Neuron (in vitro differentiated cells): ENCODE results near the gene TANC1.

Experiments used
- H2AFZ ChIP-seq: one replicate; pipeline ENCODE4 v1.6.1; 2013; ENCODE audit warnings: low read depth, mild to moderate bottlenecking, inconsistent platforms, low read length, moderate library complexity
- H3K27me3 ChIP-seq: one replicate; pipeline ENCODE4 v1.6.1; 2013; ENCODE audit warnings: low read length; ENCODE audit not compliant: insufficient read depth
- H3K36me3 ChIP-seq: one replicate; pipeline ENCODE4 v1.6.1; 2013; ENCODE audit warnings: low read length; ENCODE audit not compliant: insufficient read depth
- H3K4me1 ChIP-seq: one replicate; pipeline ENCODE4 v1.6.1; 2013; ENCODE audit warnings: low read length; ENCODE audit not compliant: insufficient read depth
- H3K4me3 ChIP-seq: 2 replicates; pipeline ENCODE4 v1.5.1; 2013; ENCODE audit warnings: mild to moderate bottlenecking, low read length, moderate library complexity
- H3K9me3 ChIP-seq: one replicate; pipeline ENCODE4 v1.6.1; 2013; ENCODE audit warnings: low read length

TANC1 gene

DNA sequence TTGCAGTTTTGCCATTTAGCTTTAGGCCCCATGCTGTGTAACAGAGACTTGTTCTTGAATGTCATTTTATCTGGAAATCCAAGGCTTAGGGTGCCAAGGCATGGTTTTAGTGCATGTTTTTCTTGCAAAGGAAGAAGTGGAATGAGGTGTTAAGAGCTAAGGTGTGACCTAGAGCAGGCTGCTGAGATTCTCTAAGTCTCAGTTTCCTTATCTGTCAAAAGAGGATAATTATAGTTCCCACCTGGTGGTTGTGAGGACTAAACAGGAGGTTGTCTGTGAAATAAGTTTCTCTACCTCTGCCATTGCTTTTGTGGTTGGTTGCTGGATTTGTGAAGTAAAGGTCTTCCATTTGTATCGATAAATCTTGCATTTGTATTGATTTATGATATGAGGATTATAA is 82.0 kb downstream of the TANC1 start:
- Histone ChIP-seq H2AFZ (no peak overlapping the region), H3K36me3 (no peaks in the 10 kb centered on the region), H3K9me3 (no peaks in the 10 kb centered on the region), H3K27me3 (no peaks in the 10 kb centered on the region), H3K4me3 (no peak overlapping the region), H3K4me1 (no peaks in the 10 kb centered on the region)

DNA sequence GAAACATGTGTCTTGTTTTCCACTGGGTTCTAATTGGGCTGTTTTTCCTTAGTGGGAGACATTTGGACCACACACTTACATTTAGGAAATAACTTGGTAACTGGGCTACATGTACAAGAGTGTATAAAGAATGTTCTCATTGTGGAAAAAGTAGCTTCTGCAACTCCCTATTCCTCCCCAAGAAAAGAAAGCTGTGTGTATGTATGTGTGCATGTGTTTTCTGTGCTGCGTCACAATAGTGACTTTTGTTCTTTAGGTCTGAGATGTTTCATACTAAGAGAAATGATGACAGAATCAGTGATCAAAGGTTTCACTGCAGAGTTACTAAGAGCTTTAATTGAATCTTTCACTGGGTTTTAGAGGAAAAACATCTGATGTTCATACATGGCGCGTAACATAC is 82.7 kb downstream of the TANC1 start:
- Histone ChIP-seq H3K9me3 (no peaks in the 10 kb centered on the region), H3K4me3 (no peak overlapping the region), H2AFZ (no peak overlapping the region), H3K4me1 (no peaks in the 10 kb centered on the region), H3K27me3 (no peaks in the 10 kb centered on the region), H3K36me3 (no peaks in the 10 kb centered on the region)

DNA sequence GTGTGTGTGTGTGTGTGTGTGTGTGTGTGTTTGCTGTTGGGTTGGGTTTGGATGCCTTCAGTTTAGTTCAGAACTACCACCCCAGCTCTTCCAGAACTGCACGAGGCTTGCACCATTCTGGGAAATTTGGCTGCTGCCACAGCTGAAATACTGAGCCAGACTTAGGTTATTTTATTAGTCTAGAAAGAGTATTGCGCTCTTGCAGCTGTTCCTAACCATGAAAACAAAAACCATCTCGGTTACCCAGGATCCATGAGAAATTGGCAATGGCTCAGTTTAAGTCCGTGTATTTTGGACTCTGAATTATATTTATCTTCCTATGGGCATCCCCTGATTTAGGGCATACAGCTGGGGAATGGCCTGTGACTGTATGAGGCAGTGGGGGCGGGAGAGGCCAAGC is 83.2 kb downstream of the TANC1 start:
- no peak overlapping the region for H3K4me3 ChIP-seq
- no peaks in the 10 kb centered on the region for H3K9me3 ChIP-seq
- no peak overlapping the region for H2AFZ ChIP-seq
- no peaks in the 10 kb centered on the region for H3K4me1 ChIP-seq
- H3K27me3 ChIP-seq: no peaks in the 10 kb centered on the region
- H3K36me3 ChIP-seq: no peaks in the 10 kb centered on the region

DNA sequence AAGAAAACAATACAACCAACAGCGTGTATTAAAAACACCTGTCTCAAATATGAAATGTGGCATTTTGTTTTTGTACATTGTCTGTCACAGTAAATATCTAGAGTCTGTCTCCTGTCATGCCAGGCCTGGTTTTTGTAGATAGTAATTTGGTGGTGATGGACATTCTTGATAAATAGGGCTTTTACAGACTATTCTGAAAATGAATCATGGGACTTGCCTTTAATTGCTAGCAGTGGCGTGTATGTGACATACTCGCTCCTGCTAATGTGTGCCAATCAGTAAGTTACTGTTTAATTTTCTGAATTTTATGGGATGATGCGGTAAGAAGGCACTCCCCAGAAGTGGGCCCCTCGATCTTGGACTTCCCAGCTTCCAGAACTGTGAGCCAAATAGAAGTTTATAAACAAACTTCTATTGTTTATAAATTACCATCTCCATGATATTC is 83.7 kb downstream of the TANC1 start:
- no peaks in the 10 kb centered on the region for H3K4me1 ChIP-seq
- H3K4me3 ChIP-seq: no peak overlapping the region
- H3K9me3 ChIP-seq: no peaks in the 10 kb centered on the region
- no peaks in the 10 kb centered on the region for H3K36me3 ChIP-seq
- H3K27me3 ChIP-seq: no peaks in the 10 kb centered on the region
- no peak overlapping the region for H2AFZ ChIP-seq

GRCh38 chr2:159053161-159054031 is 85.0 kb downstream of the TANC1 start:
- Histone ChIP-seq H3K36me3 (no peaks in the 10 kb centered on the region), H3K9me3 (no peaks in the 10 kb centered on the region), H3K4me1 (no peaks in the 10 kb centered on the region), H2AFZ (no peak overlapping the region), H3K27me3 (no peaks in the 10 kb centered on the region), H3K4me3 (no peak overlapping the region)

DNA sequence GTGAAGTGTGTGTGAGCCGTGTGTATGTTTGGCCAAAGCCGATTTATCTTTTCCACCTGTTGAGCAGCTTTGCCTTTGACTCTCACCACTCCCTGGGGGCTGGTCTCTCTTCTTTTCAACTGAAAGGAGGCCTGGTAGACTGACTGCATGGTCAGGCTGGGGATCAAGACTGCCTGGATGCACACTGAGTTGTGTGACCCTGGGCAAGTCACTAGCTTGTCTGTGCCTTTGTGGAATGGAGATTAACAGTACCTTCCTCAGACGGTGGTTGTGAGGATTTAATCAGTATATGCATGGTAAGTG is 85.5 kb downstream of the TANC1 start:
- H3K4me3 ChIP-seq: no peak overlapping the region
- no peaks in the 10 kb centered on the region for H3K9me3 ChIP-seq
- no peaks in the 10 kb centered on the region for H3K4me1 ChIP-seq
- no peaks in the 10 kb centered on the region for H3K27me3 ChIP-seq
- no peak overlapping the region for H2AFZ ChIP-seq
- no peaks in the 10 kb centered on the region for H3K36me3 ChIP-seq

DNA sequence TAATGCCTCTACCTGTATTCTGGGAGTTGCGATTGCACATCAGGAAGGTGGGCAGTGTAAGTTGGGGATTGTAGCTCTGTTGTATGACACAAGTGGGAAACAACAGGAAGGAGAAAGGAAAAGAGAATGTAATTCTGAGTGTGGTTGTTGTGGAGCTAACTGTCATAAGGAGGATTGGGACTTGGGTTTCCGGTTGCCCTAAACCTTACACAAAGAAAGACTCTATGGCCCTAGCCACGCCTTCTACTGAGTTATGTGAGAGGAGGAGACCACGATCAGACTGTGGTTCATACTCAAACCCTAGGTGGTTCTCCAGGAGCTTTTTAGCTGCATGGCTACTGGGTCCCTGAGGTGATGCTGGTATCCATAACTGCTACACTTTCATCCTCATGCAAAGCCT is 86.5 kb downstream of the TANC1 start:
- no peak overlapping the region for H3K4me3 ChIP-seq
- no peaks in the 10 kb centered on the region for H3K4me1 ChIP-seq
- no peaks in the 10 kb centered on the region for H3K36me3 ChIP-seq
- no peaks in the 10 kb centered on the region for H3K27me3 ChIP-seq
- H2AFZ ChIP-seq: no peak overlapping the region
- H3K9me3 ChIP-seq: no peaks in the 10 kb centered on the region

- Histone ChIP-seq H3K4me3 (no peak overlapping the region), H3K27me3 (no peaks in the 10 kb centered on the region), H3K9me3 (no peaks in the 10 kb centered on the region), H3K36me3 (no peaks in the 10 kb centered on the region), H2AFZ (no peak overlapping the region), H3K4me1 (peaks cover 12% of the 10 kb centered on the region)
These were observed 92.1 kb downstream of the TANC1 start for GRCh38 chr2:159060518-159060917.

GRCh38 chr2:159063677-159064076 is 95.2 kb downstream of the TANC1 start:
- Histone ChIP-seq H3K4me3 (no peak overlapping the region), H3K27me3 (no peaks in the 10 kb centered on the region)

DNA sequence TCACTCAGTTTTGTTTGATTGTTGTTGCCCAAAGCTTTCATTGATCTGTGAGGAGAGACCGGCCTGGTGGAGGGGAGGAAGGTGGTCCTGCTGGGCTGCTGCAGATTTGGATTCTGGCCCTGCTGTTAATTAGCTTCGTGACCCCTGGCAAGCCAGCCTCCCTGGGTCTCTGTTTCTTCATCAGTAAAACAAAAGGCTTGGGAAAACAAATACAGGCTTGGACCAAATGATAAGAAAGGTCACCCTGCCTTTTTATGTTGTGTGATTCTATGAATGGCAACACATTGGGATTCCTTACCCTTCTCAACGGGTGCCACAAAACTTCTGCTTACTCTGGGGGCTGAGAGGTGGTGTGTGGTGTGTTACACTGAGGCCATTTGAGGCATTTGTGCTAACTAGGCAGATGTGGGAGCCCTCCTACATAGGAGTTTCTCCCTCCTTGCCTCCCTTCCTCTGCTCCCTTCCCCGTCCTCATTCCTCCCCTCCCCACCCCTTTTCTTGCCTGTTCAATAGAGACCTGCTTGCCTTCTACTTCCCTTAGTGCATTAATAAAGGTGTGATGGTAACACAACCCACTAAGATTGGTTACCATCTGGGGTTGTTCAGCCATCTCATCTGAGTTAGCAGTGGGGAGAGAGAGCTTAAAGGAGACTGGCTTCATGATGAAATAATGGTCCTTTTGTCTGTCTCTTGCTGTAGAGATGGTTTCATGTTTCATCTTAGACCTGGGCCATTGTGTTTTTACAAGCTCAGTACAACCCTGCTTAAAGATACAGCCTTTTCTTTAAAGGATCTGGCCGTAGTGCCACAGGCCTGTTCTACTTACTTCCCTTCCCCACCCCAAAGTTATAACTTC is 96.2 kb downstream of the TANC1 start:
- H2AFZ ChIP-seq: no peak overlapping the region
- peaks cover 12% of the 10 kb centered on the region for H3K4me1 ChIP-seq
- no peaks in the 10 kb centered on the region for H3K36me3 ChIP-seq
- H3K27me3 ChIP-seq: no peaks in the 10 kb centered on the region
- H3K9me3 ChIP-seq: no peaks in the 10 kb centered on the region
- no peak overlapping the region for H3K4me3 ChIP-seq

More at GRCh38 chr2:159063677-159064076, 95.2 kb downstream of the TANC1 start:
- Histone ChIP-seq H3K36me3 (no peaks in the 10 kb centered on the region), H2AFZ (no peak overlapping the region), H3K4me1 (peaks cover 12% of the 10 kb centered on the region), H3K9me3 (no peaks in the 10 kb centered on the region)

DNA sequence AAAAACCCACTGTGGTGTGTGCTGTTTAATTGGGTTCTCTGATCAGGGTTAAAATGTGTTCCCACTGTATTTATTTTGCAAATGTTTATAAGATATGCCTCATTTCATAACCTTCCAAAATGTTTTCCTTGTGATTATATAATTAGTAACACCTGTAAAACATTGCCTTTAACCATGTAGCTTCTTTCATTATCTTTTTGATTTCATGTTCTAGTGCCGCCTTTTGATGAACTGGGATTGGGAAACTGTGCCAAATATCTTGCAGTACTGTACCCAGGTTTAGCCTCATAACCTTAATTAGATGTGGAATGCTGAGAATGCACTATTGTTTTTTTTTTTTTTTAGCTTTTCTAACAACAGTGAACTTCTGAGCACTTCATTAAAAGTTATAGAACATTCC is 96.9 kb downstream of the TANC1 start:
- H3K9me3 ChIP-seq: no peaks in the 10 kb centered on the region
- no peaks in the 10 kb centered on the region for H3K36me3 ChIP-seq
- H3K4me1 ChIP-seq: peaks cover 12% of the 10 kb centered on the region
- H2AFZ ChIP-seq: no peak overlapping the region
- no peaks in the 10 kb centered on the region for H3K27me3 ChIP-seq
- no peak overlapping the region for H3K4me3 ChIP-seq

DNA sequence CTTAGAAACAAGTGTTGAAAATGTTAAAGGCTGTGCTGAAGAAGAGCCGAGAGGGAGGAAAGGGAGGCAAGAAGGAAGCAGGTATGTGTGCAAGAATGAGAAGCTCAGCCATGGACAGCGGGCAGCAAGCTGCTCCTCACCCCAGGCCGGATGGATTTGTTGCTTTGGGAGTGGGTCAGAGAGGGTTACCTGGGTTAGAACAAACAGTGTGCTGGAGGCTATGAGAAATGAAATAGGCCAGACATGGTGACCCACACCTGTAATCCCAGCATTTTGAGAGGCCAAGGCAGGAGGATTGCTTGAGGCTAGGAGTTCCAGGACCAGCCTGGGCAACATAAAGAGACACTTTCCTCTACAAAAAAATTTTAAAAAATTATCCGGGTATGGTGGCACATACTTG is 97.5 kb downstream of the TANC1 start:
- Histone ChIP-seq H3K4me3 (no peak overlapping the region), H2AFZ (no peak overlapping the region), H3K27me3 (no peaks in the 10 kb centered on the region), H3K9me3 (no peaks in the 10 kb centered on the region), H3K4me1 (peaks cover 12% of the 10 kb centered on the region), H3K36me3 (no peaks in the 10 kb centered on the region)

GRCh38 chr2:159066541-159067156 is 98.2 kb downstream of the TANC1 start:
- no peaks in the 10 kb centered on the region for H3K36me3 ChIP-seq
- peaks cover 12% of the 10 kb centered on the region for H3K4me1 ChIP-seq
- no peak overlapping the region for H3K4me3 ChIP-seq
- no peak overlapping the region for H2AFZ ChIP-seq
- H3K27me3 ChIP-seq: no peaks in the 10 kb centered on the region
- H3K9me3 ChIP-seq: no peaks in the 10 kb centered on the region
